HepG2 (cell line): ENCODE measurements around the gene SLC16A3. TPM values are rescaled to one million over a fixed set of nuclear protein-coding genes. Genes with fewer than 3 reads are reported as not detected.
A peak's percentile ranks its signal among the peaks of the same experiment; 100 is the strongest.

ENCODE experiments used
- ATAC-seq: fragments of 200-7000 bp; cut with Tn5 transposase; 3 replicates; pipeline ENCODE4 v1.9.1; 2020; ENCODE audit warnings: mild to moderate bottlenecking, moderate library complexity
- BruUV-seq: library from RNA; stranded (reverse); fragments of 400-500 nt; replicated peaks from 2 replicates; lab custom pipeline; 2021; lab: Mats Ljungman, UMichigan
- CTCF ChIA-PET: fragments of 300-600 bp; formaldehyde crosslinking; extraction: SDS; loops from one replicate; lab custom pipeline; 2021; ENCODE audit warnings: low total read pairs, inconsistent platforms, low intra/inter-chr PET ratio; lab: Yijun Ruan, JAX
- POLR2A ChIA-PET: fragments of 350-600 bp; sonication (Branson Sonifier 250); formaldehyde crosslinking; loops from one replicate; lab custom pipeline; 2020; ENCODE audit warnings: antibody characterized with exemption, inconsistent platforms; lab: Yijun Ruan, JAX
- DNase-seq: peaks from one replicate; pipeline ENCODE4 v3.0.0-alpha.2; 2015; ENCODE audit warnings: low spot score
- FAIRE-seq: peaks from 3 replicates; lab custom pipeline; 2011; peaks lifted over from hg19 to GRCh38; lab: Jason Lieb, UNC
- H2AFZ ChIP-seq: one replicate; pipeline ENCODE4 v1.6.1; 2011; ENCODE audit warnings: low read length, inconsistent platforms
- H3K27ac ChIP-seq: fragments of 300-600 bp; 3 replicates; pipeline ENCODE4 v1.8.0; 2011; ENCODE audit warnings: mixed run types, mild to moderate bottlenecking, mixed read lengths, low read length, inconsistent platforms; ENCODE audit not compliant: insufficient read depth; ENCODE audit errors: extremely low read length
- H3K27me3 ChIP-seq, 2 experiments: fragments of 200-600 bp in 1 of 2; 2 replicates in 1 of 2; 3 replicates in 1 of 2; pipeline versions ENCODE4 v1.6.0 to v1.8.0; 2011; ENCODE audit warnings: low read length in 2 of 2, mild to moderate bottlenecking in 2 of 2, moderate library complexity in 2 of 2, inconsistent platforms in 1 of 2; ENCODE audit not compliant: insufficient read depth in 2 of 2, control insufficient read depth in 1 of 2
- H3K36me3 ChIP-seq, 2 experiments: fragments of 200-600 bp in 1 of 2; replicated peaks in 1 of 2; 2 replicates in 1 of 2; 3 replicates in 1 of 2; pipeline versions ENCODE4 v1.5.1 to v1.8.0; 2011; ENCODE audit warnings: low read length in 2 of 2, inconsistent platforms in 1 of 2; ENCODE audit not compliant: insufficient read depth in 2 of 2, control insufficient read depth in 1 of 2
- H3K4me1 ChIP-seq: 2 replicates; pipeline ENCODE4 v1.5.1; 2012; ENCODE audit warnings: low read length, inconsistent platforms; ENCODE audit not compliant: insufficient read depth
- H3K4me2 ChIP-seq: 2 replicates; pipeline ENCODE4 v1.6.0; 2011; ENCODE audit warnings: low read depth, low read length, inconsistent platforms
- H3K4me3 ChIP-seq, 3 experiments: fragments of 200-600 bp in 1 of 3; sonication (generic), shearing (Covaris generic) in 1 of 3; replicated peaks in 1 of 3; 2 replicates each; pipeline ENCODE4 v1.5.1; 2011 to 2016; ENCODE audit warnings: low read length in 3 of 3, inconsistent platforms in 2 of 3, low read depth in 2 of 3, mild to moderate bottlenecking in 2 of 3, control low read depth in 1 of 3, mixed read lengths in 1 of 3; ENCODE audit not compliant: insufficient read depth in 1 of 3
- H3K79me2 ChIP-seq: one replicate; pipeline ENCODE4 v1.6.1; 2011; ENCODE audit warnings: low read length, inconsistent platforms; ENCODE audit not compliant: insufficient read depth
- H3K9ac ChIP-seq: 2 replicates; pipeline ENCODE4 v1.6.0; 2011; ENCODE audit warnings: mild to moderate bottlenecking, low read depth, low read length, inconsistent platforms; ENCODE audit not compliant: insufficient read depth
- H3K9me3 ChIP-seq: 2 replicates; pipeline ENCODE4 v1.5.1; 2012; ENCODE audit warnings: mild to moderate bottlenecking, low read length
- H4K20me1 ChIP-seq: 2 replicates; pipeline ENCODE4 v1.6.0; 2011; ENCODE audit warnings: inconsistent platforms, mild to moderate bottlenecking, low read length, moderate library complexity; ENCODE audit not compliant: insufficient read depth
- AGO2 ChIP-seq: fragments of 200-400 bp; formaldehyde crosslinking; optimal IDR thresholded peaks from 2 replicates; pipeline ENCODE3; 2017; ENCODE audit warnings: mild to moderate bottlenecking, low read depth, low read length, moderate library complexity
- ARNTL ChIP-seq: sonication (generic); formaldehyde crosslinking; IDR thresholded peaks from 2 replicates; pipeline ENCODE4 v1.4.0; 2020; ENCODE audit warnings: mild to moderate bottlenecking, missing genetic modification reagents
- ATM ChIP-seq: fragments of 450-650 bp; IDR thresholded peaks from 2 replicates; pipeline ENCODE4 v1.7.1; 2017; ENCODE audit warnings: mild to moderate bottlenecking, borderline replicate concordance
- ELF3 ChIP-seq: IDR thresholded peaks from 2 replicates; pipeline ENCODE4 v1.6.1; 2016; ENCODE audit warnings: missing genetic modification reagents, missing compliant biosample characterization
- KLF9 ChIP-seq: IDR thresholded peaks from 2 replicates; pipeline ENCODE4 v1.6.1; 2016; ENCODE audit warnings: low read depth
- MYNN ChIP-seq: sonication (generic); formaldehyde crosslinking; IDR thresholded peaks from 2 replicates; pipeline ENCODE4 v1.4.0; 2020; ENCODE audit warnings: mild to moderate bottlenecking, low read depth, missing genetic modification reagents
- PRMT3 ChIP-seq: sonication (generic); formaldehyde crosslinking; IDR thresholded peaks from 2 replicates; pipeline ENCODE4 v1.8.1; 2022; ENCODE audit warnings: low read depth, mild to moderate bottlenecking, moderate library complexity, missing genetic modification reagents, borderline replicate concordance
- RBFOX2 ChIP-seq: fragments of 200-400 bp; formaldehyde crosslinking; IDR thresholded peaks from 2 replicates; pipeline ENCODE4 v1.6.1; 2017; ENCODE audit warnings: low read depth, mild to moderate bottlenecking, low read length
- RBM22 ChIP-seq: fragments of 200-400 bp; formaldehyde crosslinking; optimal IDR thresholded peaks from 2 replicates; pipeline ENCODE3; 2017; ENCODE audit warnings: mild to moderate bottlenecking, low read length, moderate library complexity
- RBM39 ChIP-seq: fragments of 200-400 bp; formaldehyde crosslinking; IDR thresholded peaks from one replicate; pipeline ENCODE4 v1.6.1; 2018; ENCODE audit warnings: antibody characterized with exemption, mild to moderate bottlenecking, low read depth, low read length; ENCODE audit not compliant: poor library complexity, severe bottlenecking
- ZBTB20 ChIP-seq: sonication (generic); formaldehyde crosslinking; IDR thresholded peaks from 2 replicates; pipeline ENCODE4 v1.8.1; 2023; ENCODE audit warnings: missing genetic modification reagents, low read depth, mild to moderate bottlenecking, borderline replicate concordance
- ZNF24 ChIP-seq: fragments of 450-650 bp; IDR thresholded peaks from 2 replicates; pipeline ENCODE4 v1.6.1; 2017; ENCODE audit warnings: antibody characterized with exemption, mild to moderate bottlenecking
- ZNF329 ChIP-seq: sonication (generic); formaldehyde crosslinking; IDR thresholded peaks from 2 replicates; pipeline ENCODE4 v1.9.0; 2021; ENCODE audit warnings: low read depth, mild to moderate bottlenecking, missing genetic modification reagents
- ZNF775 ChIP-seq: sonication (generic); formaldehyde crosslinking; IDR thresholded peaks from 2 replicates; pipeline ENCODE4 v1.4.0; 2020; ENCODE audit warnings: missing genetic modification reagents, mild to moderate bottlenecking, moderate library complexity, borderline replicate concordance
- ZSCAN20 ChIP-seq: sonication (generic); formaldehyde crosslinking; IDR thresholded peaks from 2 replicates; pipeline ENCODE4 v1.4.0; 2020; ENCODE audit warnings: missing genetic modification reagents, mild to moderate bottlenecking, borderline replicate concordance
- ZSCAN31 ChIP-seq: sonication (generic); formaldehyde crosslinking; IDR thresholded peaks from 2 replicates; pipeline ENCODE4 v1.5.0; 2020; ENCODE audit warnings: low read depth, mild to moderate bottlenecking, missing genetic modification reagents
- WGBS: methylation state at CpG from one replicate; pipeline ENCODE4 v1.1.6; 2017; ENCODE audit warnings: low lambda C conversion rate; 5-methylcytosine and 5-hydroxymethylcytosine counted together
- in situ Hi-C: cut with HindIII; loops from 2 replicates; pipeline ENCODE4 v1.10.0; 2017; ENCODE audit warnings: low pct_unique_long_range_greater_than_20kb; ENCODE audit not compliant: extremely low pct_ligation_motif_present
- intact Hi-C: fragments of 100-400 bp; cut with micrococcal nuclease; formaldehyde crosslinking; loops from one replicate; pipeline ENCODE4 v1.10.0; 2022; ENCODE audit not compliant: unreplicated experiment
- polyA plus RNA-seq, 8 experiments: library from polyadenylated mRNA; depleted of rRNA in 3 of 8; stranded (reverse) in 7 of 8; unstranded in 1 of 8; fragments of >200 nt; fragmentation: Illumina TruSeq in 4 of 8; extraction: Trizol in 4 of 8; gene quantifications; 2 replicates each; pipeline versions ENCODE4 v1.2.1 to v1.2.3, GENCODE V29; 2011 to 2016; ENCODE audit warnings: low read depth in 4 of 8, missing spikeins in 1 of 8, mixed read lengths in 1 of 8; ENCODE audit not compliant: insufficient read depth in 1 of 8
- total RNA-seq, 5 experiments: library from RNA; depleted of rRNA; stranded (reverse); fragments of >200 nt; fragmentation: Illumina TruSeq; extraction: Trizol; gene quantifications; 2 replicates each; pipeline ENCODE4 v1.2.3, GENCODE V29; 2016; ENCODE audit warnings: low read depth in 1 of 5
- TF ChIP-seq, protein P1 (sequence below): fragments of 450-650 bp; IDR thresholded peaks from 2 replicates; pipeline ENCODE4 v1.6.1; 2017

The SLC16A3 gene
- total and polyA plus RNA-seq, 2 of the 13 experiments (the other 11 are each of a cell fraction or from before 2014, with no cell fraction given): 242 to 349 TPM

DNA sequence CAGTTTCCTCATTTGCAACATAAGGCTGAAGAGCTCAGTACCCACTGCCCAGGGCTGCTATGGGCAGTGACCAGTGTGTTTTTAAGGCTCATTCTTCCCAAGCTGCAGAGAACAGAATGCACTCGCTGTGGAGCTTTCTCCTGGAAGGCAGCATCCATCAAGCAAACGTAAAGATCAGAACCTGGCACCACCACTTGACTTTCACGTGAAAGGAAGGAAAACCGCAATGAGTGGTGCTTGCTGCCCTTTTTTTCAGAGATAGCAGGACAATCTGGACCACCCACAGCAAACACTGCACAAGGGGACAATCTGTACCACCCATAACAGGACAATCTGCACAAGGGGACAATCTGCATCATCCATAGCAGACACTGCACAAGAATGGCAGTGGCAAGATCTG, 33.5 kb downstream of the SLC16A3 start:
- ATAC-seq (no peak), FAIRE-seq (no peak), DNase-seq (no peak)
- intact Hi-C loops: no loop called here
- Histone ChIP-seq H3K4me1 (peaks cover 17% of the 10 kb centered on the region), H3K9me3 (no peaks in the 10 kb centered on the region), H3K27me3 (no peaks in the 10 kb centered on the region), H3K36me3 (peaks cover 49 to 90% of the 10 kb centered on the region in 2 experiments), H2AFZ (no peak overlapping the region), H4K20me1 (peaks cover 48% of the 10 kb centered on the region), H3K79me2 (peaks cover 76% of the 10 kb centered on the region), H3K9ac (no peak overlapping the region), H3K4me2 (no peak overlapping the region), H3K27ac (no peak overlapping the region), H3K4me3 (no peak overlapping the region)
- WGBS: 100% methylated on average over 4 of the region's 4 CpGs
- CTCF ChIA-PET: no interaction called here
- TF ChIP-seq, protein P1, sequence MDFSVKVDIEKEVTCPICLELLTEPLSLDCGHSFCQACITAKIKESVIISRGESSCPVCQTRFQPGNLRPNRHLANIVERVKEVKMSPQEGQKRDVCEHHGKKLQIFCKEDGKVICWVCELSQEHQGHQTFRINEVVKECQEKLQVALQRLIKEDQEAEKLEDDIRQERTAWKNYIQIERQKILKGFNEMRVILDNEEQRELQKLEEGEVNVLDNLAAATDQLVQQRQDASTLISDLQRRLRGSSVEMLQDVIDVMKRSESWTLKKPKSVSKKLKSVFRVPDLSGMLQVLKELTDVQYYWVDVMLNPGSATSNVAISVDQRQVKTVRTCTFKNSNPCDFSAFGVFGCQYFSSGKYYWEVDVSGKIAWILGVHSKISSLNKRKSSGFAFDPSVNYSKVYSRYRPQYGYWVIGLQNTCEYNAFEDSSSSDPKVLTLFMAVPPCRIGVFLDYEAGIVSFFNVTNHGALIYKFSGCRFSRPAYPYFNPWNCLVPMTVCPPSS: no peak
- TF ChIP-seq ZSCAN31 (CRISPR knock-in tag) (no peak), ZBTB20 (no peak), ATM (no peak), ZNF329 (CRISPR knock-in tag) (no peak), MYNN (CRISPR knock-in tag) (no peak), ZNF24 (no peak), RBM22 (peak; percentile 36)
- in situ Hi-C loops: no loop called here
- POLR2A ChIA-PET: interaction anchor here (0.9 to 1.5 kb wide), 3 partner anchors 20 to 63 kb away, joined by 3 to 6 read pairs (median 3); no protein-coding TSS in a partner anchor
- BruUV-seq: no TSS peak

DNA sequence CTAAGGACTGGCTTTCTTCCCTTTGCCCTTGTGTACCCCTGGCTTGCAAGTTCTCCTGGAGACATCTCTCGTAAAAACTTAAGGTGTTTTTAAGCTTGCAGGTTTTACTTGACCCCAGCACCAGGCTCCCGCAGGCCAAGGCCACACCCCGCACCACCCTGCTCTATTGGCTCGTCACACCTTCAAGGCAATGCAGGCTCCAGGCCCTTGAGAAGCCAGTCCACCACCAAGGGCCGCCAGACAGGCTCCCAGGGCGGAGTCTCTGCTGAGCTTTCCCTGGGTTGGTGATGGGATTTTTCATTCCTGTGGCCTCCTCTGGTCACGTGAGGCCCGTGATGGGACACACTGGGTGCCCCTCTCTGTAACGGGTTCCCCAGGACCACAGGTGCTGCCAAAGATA, 34.8 kb downstream of the SLC16A3 start:
- Histone ChIP-seq H3K36me3 (peaks cover 45 to 79% of the 10 kb centered on the region in 2 experiments), H3K4me2 (no peak overlapping the region), H4K20me1 (peaks cover 53% of the 10 kb centered on the region), H3K27ac (no peak overlapping the region), H2AFZ (no peak overlapping the region), H3K79me2 (peaks cover 76% of the 10 kb centered on the region)
- in situ Hi-C loops: no loop called here
- no peak for FAIRE-seq
- intact Hi-C loops: no loop called here
- ATAC-seq: no peak
- TF ChIP-seq ELF3 (CRISPR knock-in tag): no peak
- no peak for TF ChIP-seq ZSCAN20 (CRISPR knock-in tag)
- TF ChIP-seq KLF9: no peak
- TF ChIP-seq ARNTL (CRISPR knock-in tag): no peak
- TF ChIP-seq ZNF775: no peak
- TF ChIP-seq PRMT3 (CRISPR knock-in tag): no peak
- TF ChIP-seq RBM39: no peak
- TF ChIP-seq RBFOX2: peak; percentile 54; the same call in 1 of the 2 replicates
- peak; percentile 50 for TF ChIP-seq AGO2
- TF ChIP-seq, all 625 proteins: peak for 2
- POLR2A ChIA-PET: interaction anchor here (8.0 kb wide), 1 partner anchor 21 kb away, joined by 65 read pairs; no protein-coding TSS in a partner anchor
- CTCF ChIA-PET: no interaction called here
- H3K27me3 ChIP-seq: no peaks in the 10 kb centered on the region
- H3K9me3 ChIP-seq: no peaks in the 10 kb centered on the region
- peaks cover 30% of the 10 kb centered on the region for H3K4me1 ChIP-seq
- DNase-seq: no peak
- WGBS: 98% methylated on average over 9 of the region's 9 CpGs
- no peak overlapping the region for H3K9ac ChIP-seq
- no TSS peak for BruUV-seq
- no peak overlapping the region for H3K4me3 ChIP-seq
